Measurements from ENCODE around the gene CREBBP.
"Not testable (repeated sequence)": the region's sequence is repeated elsewhere in the genome, so short reads cannot be mapped to it uniquely, and the experiment has no call there.

CREBBP gene

GRCh38 chr16:3880623-3881498 is at the start of gene CREBBP:
CREBBP (minus strand) TSS chr16:3880713; CDS start chr16:3879916, 797 bp downstream.
- peak; percentile 95 for DNase-seq (ENCODE audit: low spot score)
- in situ Hi-C loops (cut with MboI; ENCODE audit: low sequenced_read_pairs, unreplicated experiment): loop anchor here (25.0 kb wide), 1 partner anchor 344 kb away; no protein-coding TSS in a partner anchor

GRCh38 chr16:3927147-3927546 is 46.6 kb upstream of the CREBBP start:
- in situ Hi-C loops (cut with MboI; ENCODE audit: low sequenced_read_pairs, unreplicated experiment); DNase-seq (ENCODE audit: low spot score): not testable (repeated sequence)

More at GRCh38 chr16:3880623-3881498, at the start of gene CREBBP:
- no peak for TF ChIP-seq CTCF (IDR thresholded peaks at IDR 0.05; ENCODE audit: borderline replicate concordance, control extremely low read depth, extremely low read depth, insufficient read depth, missing control alignments)

- in situ Hi-C loops (cut with MboI; ENCODE audit: low sequenced_read_pairs, unreplicated experiment): no loop called here
- no peak for TF ChIP-seq CTCF (IDR thresholded peaks at IDR 0.05; ENCODE audit: borderline replicate concordance, control extremely low read depth, extremely low read depth, insufficient read depth, missing control alignments)
- DNase-seq (ENCODE audit: low spot score): no peak
These were observed 44.2 kb upstream of the CREBBP start for GRCh38 chr16:3924763-3925162.

DNA sequence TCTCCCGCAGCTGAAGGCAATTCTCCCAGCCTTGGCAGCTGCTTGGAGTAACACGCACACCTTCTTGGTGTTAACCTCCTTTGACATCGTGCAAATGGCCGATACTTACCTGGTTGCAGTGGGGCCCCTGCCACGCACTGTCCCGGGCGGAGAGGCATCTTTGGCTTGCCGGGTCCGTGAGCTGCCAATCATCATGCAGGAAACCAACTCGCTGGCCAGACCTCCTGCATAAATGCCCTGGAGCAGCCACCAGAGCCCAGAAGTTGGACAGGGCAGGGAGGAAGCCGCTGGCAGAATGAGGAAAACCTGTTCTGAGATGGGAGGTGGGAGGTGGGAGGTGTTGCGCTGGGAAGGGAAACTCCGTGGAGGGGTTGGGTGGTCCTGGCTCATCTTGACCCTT is 41.7 kb upstream of the CREBBP start:
- no peak for TF ChIP-seq CTCF (IDR thresholded peaks at IDR 0.05; ENCODE audit: borderline replicate concordance, control extremely low read depth, extremely low read depth, insufficient read depth, missing control alignments)
- no peak for DNase-seq (ENCODE audit: low spot score)

DNA sequence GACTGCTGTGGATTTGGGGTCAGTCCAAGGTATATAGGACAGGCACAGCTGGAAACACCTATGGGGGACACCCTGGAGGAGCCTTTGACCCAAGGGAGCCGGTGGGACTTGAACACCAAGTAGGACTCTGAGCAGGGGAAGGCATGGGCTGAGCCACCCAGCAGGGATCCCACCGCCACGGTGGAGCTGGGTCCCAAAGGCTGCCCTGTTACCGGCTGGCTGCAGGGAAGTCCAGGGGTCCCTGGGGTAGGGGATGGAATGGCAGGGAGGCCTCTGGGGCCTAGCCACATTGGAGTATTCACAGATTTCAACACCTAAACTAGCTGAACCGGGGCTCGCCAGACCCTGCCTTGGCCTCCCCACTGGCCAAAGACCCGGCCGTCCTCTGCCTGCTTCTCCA is 39.7 kb upstream of the CREBBP start:
- TF ChIP-seq CTCF (IDR thresholded peaks at IDR 0.05; ENCODE audit: borderline replicate concordance, control extremely low read depth, extremely low read depth, insufficient read depth, missing control alignments): no peak
- in situ Hi-C loops (cut with MboI; ENCODE audit: low sequenced_read_pairs, unreplicated experiment): no loop called here

More for the DNA sequence above, 41.7 kb upstream of the CREBBP start:
- in situ Hi-C loops (cut with MboI; ENCODE audit: low sequenced_read_pairs, unreplicated experiment): no loop called here

GRCh38 chr16:3919413-3919812 is 38.9 kb upstream of the CREBBP start:
- no peak for TF ChIP-seq CTCF (IDR thresholded peaks at IDR 0.05; ENCODE audit: borderline replicate concordance, control extremely low read depth, extremely low read depth, insufficient read depth, missing control alignments)
- in situ Hi-C loops (cut with MboI; ENCODE audit: low sequenced_read_pairs, unreplicated experiment): no loop called here
- DNase-seq (ENCODE audit: low spot score): no peak

More for the DNA sequence above, 39.7 kb upstream of the CREBBP start:
- DNase-seq (ENCODE audit: low spot score): no peak

Measured in GM13976 (cell line).